Hypothalamus (tissue), 51 donors: ENCODE measurements around the gene SLC9A4.
"Not testable (repeated sequence)": the region's sequence is repeated elsewhere in the genome, so short reads cannot be mapped to it uniquely, and the experiment has no call there.

Experiments used
- DNase-seq, 51 donors: peaks; one replicate each; lab custom pipeline; 2025; lab: John Stamatoyannopoulos, UW

The SLC9A4 gene

DNA sequence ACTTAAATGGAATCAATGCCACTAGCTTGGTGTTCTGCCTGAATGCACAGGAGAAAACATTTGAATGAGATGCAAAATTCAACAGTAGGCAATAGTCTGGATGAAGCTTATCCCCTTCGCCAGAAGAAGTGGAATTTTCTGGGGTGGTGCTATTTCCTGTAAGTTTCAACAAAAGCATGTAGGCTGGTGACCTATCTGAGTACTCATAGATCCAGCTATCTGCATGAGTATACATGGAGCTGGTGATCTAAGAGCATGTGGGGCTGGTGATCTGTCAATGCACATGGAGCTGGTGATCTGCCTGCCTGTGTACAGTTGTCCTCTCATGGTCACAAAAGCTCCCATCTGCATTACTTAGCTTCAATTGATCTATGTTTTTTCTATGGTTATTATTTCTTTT is 71.2 kb downstream of the SLC9A4 start:
- no peak for DNase-seq

DNA sequence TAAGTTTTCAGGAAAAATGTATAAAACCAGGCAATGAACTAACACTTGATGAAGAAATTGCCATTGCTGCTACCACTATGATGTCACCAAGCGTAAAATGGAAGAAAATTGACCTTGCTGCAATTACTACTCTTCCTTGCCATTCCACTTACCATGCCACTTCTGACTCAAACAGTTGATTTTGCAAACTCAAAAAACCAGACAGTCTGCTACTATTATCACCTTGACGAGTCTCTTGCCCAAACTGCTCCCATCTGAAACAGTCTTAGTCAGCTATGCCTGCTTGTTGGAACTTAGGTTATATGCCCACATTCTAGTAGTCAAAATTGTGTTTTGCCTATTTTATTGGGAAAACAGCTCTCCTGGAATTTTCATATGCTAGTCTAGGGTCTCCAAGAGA is 74.4 kb downstream of the SLC9A4 start:
- DNase-seq = no peak

DNA sequence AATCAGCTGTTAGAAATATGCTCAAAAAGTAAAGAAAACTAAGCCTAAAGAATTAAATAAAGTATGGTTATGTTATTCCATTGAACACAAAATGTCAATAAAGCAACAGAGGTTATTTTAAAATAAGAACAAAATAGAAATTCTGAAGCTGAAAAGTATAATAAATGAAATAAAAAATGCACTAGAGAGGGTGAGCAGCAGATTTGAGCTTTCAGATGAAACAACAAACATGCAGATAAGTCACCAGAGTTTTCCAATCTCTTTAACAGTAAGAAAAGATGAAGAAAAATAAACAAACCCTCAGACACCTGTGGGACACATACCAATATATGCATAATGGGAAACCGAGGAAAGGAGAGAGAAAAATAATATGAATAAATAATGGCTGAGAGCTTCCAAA is 76.0 kb downstream of the SLC9A4 start:
- DNase-seq = no peak

DNA sequence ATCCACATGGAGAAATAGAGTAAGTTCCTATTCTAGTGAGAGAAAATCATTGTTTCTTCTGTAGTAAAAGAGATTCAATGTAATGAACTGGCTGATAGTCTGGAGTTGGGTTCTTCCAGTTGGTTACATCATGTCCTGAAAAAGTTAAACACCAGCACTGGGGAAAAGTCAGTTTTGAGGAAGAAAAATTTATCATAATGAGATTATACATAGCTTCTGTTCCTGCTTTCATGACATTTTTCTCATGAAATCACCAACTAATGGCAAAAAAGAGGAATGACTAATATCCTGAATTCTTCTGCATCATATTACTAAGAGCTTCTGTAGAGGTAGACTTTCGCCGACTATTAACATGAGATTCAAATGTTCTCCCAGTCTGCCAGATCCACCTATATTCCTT is 77.1 kb downstream of the SLC9A4 start:
- no peak for DNase-seq

- no peak for DNase-seq
These were observed 78.5 kb downstream of the SLC9A4 start for GRCh38 chr2:102551329-102552096.

DNA sequence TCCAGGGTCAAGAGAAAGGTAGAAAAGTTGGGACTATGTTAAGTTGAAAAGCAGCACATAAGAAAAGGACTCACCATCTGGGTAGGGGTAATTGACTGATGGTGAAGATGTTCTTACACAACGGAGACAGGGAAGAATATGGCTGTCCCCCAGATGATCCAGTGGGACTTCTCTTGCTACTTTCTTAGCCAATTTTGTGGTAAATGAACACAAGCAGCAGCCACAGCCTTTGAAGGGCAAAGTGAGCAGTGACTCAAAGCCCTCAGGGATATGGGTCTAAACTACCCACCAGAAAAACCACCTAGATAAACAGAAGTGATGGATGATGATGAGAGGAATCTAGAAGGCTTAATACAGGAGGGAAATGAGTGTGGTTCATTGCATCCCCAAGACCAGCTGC is 80.6 kb downstream of the SLC9A4 start:
- no peak for DNase-seq

- DNase-seq = no peak
These were observed 85.4 kb downstream of the SLC9A4 start for GRCh38 chr2:102558463-102558862.

GRCh38 chr2:102562542-102562941 is 89.5 kb downstream of the SLC9A4 start:
- not testable (repeated sequence) for DNase-seq

GRCh38 chr2:102575888-102576287 is 102.9 kb downstream of the SLC9A4 start:
- DNase-seq = no peak

GRCh38 chr2:102578376-102578775 is 105.3 kb downstream of the SLC9A4 start:
- DNase-seq = no peak

GRCh38 chr2:102581911-102582310 is 108.9 kb downstream of the SLC9A4 start:
- no peak for DNase-seq

DNA sequence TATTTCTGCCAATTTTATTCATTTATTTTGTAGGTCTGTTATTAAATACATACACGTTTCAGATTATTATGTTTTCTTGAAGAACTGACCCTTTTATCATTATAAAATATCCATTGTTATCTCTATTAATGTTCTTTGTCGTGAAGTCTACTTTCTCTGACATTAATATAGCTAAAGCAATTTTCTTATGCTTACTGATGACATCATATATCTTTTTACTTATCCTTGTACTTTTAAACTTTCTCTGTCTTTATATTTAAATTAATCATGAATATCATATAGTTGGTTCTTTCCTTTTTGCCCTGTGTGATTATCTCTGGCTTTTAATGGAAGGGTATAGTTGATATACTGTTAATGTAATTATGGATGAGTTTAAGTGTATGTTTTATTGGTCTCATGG is 109.8 kb downstream of the SLC9A4 start:
- DNase-seq = no peak
